H1 (cell line): Measurements from ENCODE around the gene CNKSR2. TPM values are rescaled to one million over a fixed set of nuclear protein-coding genes. Genes with fewer than 3 reads are reported as not detected.

Experiments used
- CTCF ChIA-PET: fragments of 300-600 bp; sonication (Branson Sonifier 250); formaldehyde crosslinking; loops from one replicate; lab custom pipeline; 2021; ENCODE audit not compliant: partially characterized antibody; lab: Charles Lee
- POLR2A ChIA-PET: fragments of 300-600 bp; sonication (Branson Sonifier 250); formaldehyde crosslinking; loops from one replicate; lab custom pipeline; 2021; ENCODE audit warnings: inconsistent platforms; ENCODE audit not compliant: partially characterized antibody; lab: Charles Lee
- DNase-seq, 2 experiments: peaks; one replicate each; pipeline versions ENCODE4 v3.0.0 to v3.0.0-alpha.2; 2010 to 2022; ENCODE audit warnings: low spot score in 2 of 2, low read depth in 1 of 2, mixed read lengths in 1 of 2
- FAIRE-seq: peaks from 2 replicates; lab custom pipeline; 2011; peaks lifted over from hg19 to GRCh38; lab: Jason Lieb, UNC
- H2AFZ ChIP-seq: 2 replicates; pipeline ENCODE4 v1.8.1; 2012; ENCODE audit warnings: low read length, inconsistent platforms
- H2AK5ac ChIP-seq: 2 replicates; pipeline ENCODE4 v1.6.1; 2013; ENCODE audit warnings: low read depth, low read length
- H2BK120ac ChIP-seq: replicated peaks from 2 replicates; pipeline ENCODE3; 2013; ENCODE audit warnings: low read depth, low read length, inconsistent platforms
- H2BK12ac ChIP-seq: 2 replicates; pipeline ENCODE4 v1.6.1; 2013; ENCODE audit warnings: low read depth, low read length
- H2BK15ac ChIP-seq: 2 replicates; pipeline ENCODE4 v1.6.1; 2013; ENCODE audit warnings: low read length
- H2BK20ac ChIP-seq: 2 replicates; pipeline ENCODE4 v1.6.1; 2013; ENCODE audit warnings: low read length
- H2BK5ac ChIP-seq: 2 replicates; pipeline ENCODE4 v1.6.1; 2013; ENCODE audit warnings: low read depth, low read length
- H3K14ac ChIP-seq: 2 replicates; pipeline ENCODE4 v1.6.1; 2013; ENCODE audit warnings: inconsistent platforms; ENCODE audit not compliant: insufficient read length
- H3K18ac ChIP-seq: 2 replicates; pipeline ENCODE4 v1.6.1; 2013; ENCODE audit warnings: low read length; ENCODE audit errors: extremely low read depth
- H3K23ac ChIP-seq: 2 replicates; pipeline ENCODE4 v1.6.1; 2013; ENCODE audit warnings: inconsistent platforms; ENCODE audit not compliant: insufficient read length
- H3K23me2 ChIP-seq: 2 replicates; pipeline ENCODE4 v1.6.1; 2013; ENCODE audit warnings: low read depth, low read length
- H3K27ac ChIP-seq: 2 replicates; pipeline ENCODE4 v1.6.1; 2011; ENCODE audit warnings: low read depth, low read length, inconsistent platforms
- H3K27me3 ChIP-seq, 4 experiments: replicated peaks in 1 of 4; 1 replicate in 1 of 4; 2 replicates in 3 of 4; pipeline versions ENCODE4 v1.6.1 to v1.8.1; 2011 to 2013; ENCODE audit warnings: low read length in 3 of 4, mild to moderate bottlenecking in 3 of 4, inconsistent platforms in 2 of 4, mixed read lengths in 2 of 4, moderate library complexity in 1 of 4; ENCODE audit not compliant: control insufficient read depth in 3 of 4, insufficient read depth in 3 of 4; ENCODE audit errors: extremely low read depth in 1 of 4
- H3K36me3 ChIP-seq, 4 experiments: 2 replicates each; pipeline versions ENCODE4 v1.6.1 to v1.8.1; 2011 to 2013; ENCODE audit warnings: mild to moderate bottlenecking in 4 of 4, low read length in 3 of 4, moderate library complexity in 2 of 4, control low read depth in 1 of 4, inconsistent platforms in 1 of 4; ENCODE audit not compliant: insufficient read depth in 4 of 4, control insufficient read depth in 2 of 4
- H3K4ac ChIP-seq: replicated peaks from 2 replicates; pipeline ENCODE3; 2013; ENCODE audit warnings: low read length, low read depth, mixed read lengths, inconsistent platforms; ENCODE audit not compliant: insufficient read length
- H3K4me1 ChIP-seq, 4 experiments: replicated peaks in 1 of 4; 1 replicate in 1 of 4; 2 replicates in 3 of 4; pipeline versions ENCODE4 v1.6.1 to v1.8.1; 2011 to 2013; ENCODE audit warnings: low read length in 3 of 4, inconsistent platforms in 2 of 4, mixed read lengths in 1 of 4; ENCODE audit not compliant: insufficient read depth in 4 of 4, control insufficient read depth in 3 of 4
- H3K4me2 ChIP-seq, 2 experiments: 2 replicates each; pipeline versions ENCODE4 v1.6.1 to v1.8.1; 2011 to 2013; ENCODE audit warnings: low read depth in 2 of 2, low read length in 2 of 2, control low read depth in 1 of 2, inconsistent platforms in 1 of 2, mild to moderate bottlenecking in 1 of 2; ENCODE audit not compliant: insufficient read depth in 1 of 2
- H3K4me3 ChIP-seq, 4 experiments: fragments of 200-600, 300-600 bp in 1 of 4; sonication (generic), shearing (Covaris generic), sonication (Bioruptor Twin) in 1 of 4; 2 replicates each; pipeline versions ENCODE4 v1.5.1 to v1.8.1; 2011 to 2016; ENCODE audit warnings: low read length in 4 of 4, low read depth in 3 of 4, control low read depth in 2 of 4, inconsistent platforms in 2 of 4, mild to moderate bottlenecking in 2 of 4, mixed read lengths in 1 of 4, moderate library complexity in 1 of 4; ENCODE audit not compliant: insufficient read depth in 2 of 4; ENCODE audit errors: extremely low read depth in 1 of 4
- H3K56ac ChIP-seq: replicated peaks from 2 replicates; pipeline ENCODE3; 2013; ENCODE audit warnings: low read depth, mild to moderate bottlenecking, mixed read lengths, low read length, inconsistent platforms; ENCODE audit not compliant: insufficient read length
- H3K79me1 ChIP-seq: 2 replicates; pipeline ENCODE4 v1.6.1; 2013; ENCODE audit warnings: low read depth, low read length, control low read depth
- H3K79me2 ChIP-seq, 2 experiments: 2 replicates each; pipeline versions ENCODE4 v1.6.1 to v1.8.1; 2012 to 2013; ENCODE audit warnings: low read length in 2 of 2, mild to moderate bottlenecking in 2 of 2, inconsistent platforms in 1 of 2; ENCODE audit not compliant: insufficient read depth in 2 of 2, control insufficient read depth in 1 of 2
- H3K9ac ChIP-seq, 4 experiments: replicated peaks in 1 of 4; 1 replicate in 1 of 4; 2 replicates in 3 of 4; pipeline versions ENCODE4 v1.6.1 to v1.8.1; 2011 to 2013; ENCODE audit warnings: low read depth in 3 of 4, low read length in 3 of 4, control low read depth in 2 of 4, mild to moderate bottlenecking in 2 of 4, moderate library complexity in 2 of 4, inconsistent platforms in 1 of 4; ENCODE audit errors: extremely low read depth in 1 of 4
- H3K9me3 ChIP-seq, 2 experiments: 2 replicates each; pipeline versions ENCODE4 v1.6.1 to v1.8.1; 2012 to 2013; ENCODE audit warnings: mild to moderate bottlenecking in 2 of 2, moderate library complexity in 2 of 2, control low read depth in 1 of 2, inconsistent platforms in 1 of 2, low read depth in 1 of 2, low read length in 1 of 2, mixed read lengths in 1 of 2; ENCODE audit not compliant: insufficient read depth in 2 of 2
- H4K20me1 ChIP-seq, 2 experiments: replicated peaks in 1 of 2; 2 replicates each; pipeline versions ENCODE3 to v1.8.1; 2011 to 2013; ENCODE audit warnings: inconsistent platforms in 2 of 2, low read length in 2 of 2, mild to moderate bottlenecking in 1 of 2; ENCODE audit not compliant: insufficient read depth in 2 of 2, control insufficient read depth in 1 of 2
- H4K5ac ChIP-seq: 2 replicates; pipeline ENCODE4 v1.6.1; 2013; ENCODE audit warnings: low read length, low read depth, mixed read lengths, inconsistent platforms; ENCODE audit not compliant: insufficient read length
- H4K8ac ChIP-seq: 2 replicates; pipeline ENCODE4 v1.8.0; 2013; ENCODE audit warnings: mild to moderate bottlenecking, moderate library complexity, low read length, inconsistent platforms; ENCODE audit not compliant: insufficient read depth; ENCODE audit errors: extremely low read depth
- H4K91ac ChIP-seq: replicated peaks from 2 replicates; pipeline ENCODE3; 2013; ENCODE audit warnings: low read length, mixed read lengths, inconsistent platforms; ENCODE audit not compliant: insufficient read length
- CEBPB ChIP-seq: IDR thresholded peaks from 2 replicates; pipeline ENCODE4 v1.6.1; 2012; ENCODE audit warnings: low read depth, low read length
- GTF2F1 ChIP-seq: IDR thresholded peaks from 2 replicates; pipeline ENCODE4 v1.6.1; 2012; ENCODE audit warnings: low read depth, low read length, improper control_type of control experiment, borderline replicate concordance
- JUND ChIP-seq: IDR thresholded peaks from 2 replicates; pipeline ENCODE4 v1.6.1; 2011; ENCODE audit warnings: mild to moderate bottlenecking, improper control_type of control experiment, low read length
- RAD21 ChIP-seq, 2 experiments: IDR thresholded peaks in 1 of 2; conservative IDR thresholded peaks in 1 of 2; 2 replicates each; pipeline ENCODE4 v1.6.1; 2011; ENCODE audit warnings: low read depth in 2 of 2, low read length in 2 of 2, improper control_type of control experiment in 1 of 2, inconsistent platforms in 1 of 2, mild to moderate bottlenecking in 1 of 2, moderate library complexity in 1 of 2
- RNF2 ChIP-seq: fragments of 200-900, 300-1000 bp; sonication (generic); IDR thresholded peaks from 2 replicates; pipeline ENCODE4 v1.7.1; 2016; ENCODE audit warnings: borderline replicate concordance, low read depth, mild to moderate bottlenecking, antibody characterized with exemption, low read length; ENCODE audit not compliant: poor library complexity, severe bottlenecking; ENCODE audit errors: missing control alignments
- RXRA ChIP-seq: IDR thresholded peaks from 2 replicates; pipeline ENCODE4 v1.6.1; 2011; ENCODE audit warnings: low read depth, mild to moderate bottlenecking, low read length, moderate library complexity; ENCODE audit not compliant: insufficient read depth
- SAP30 ChIP-seq: fragments of 300-600 bp; sonication (generic); IDR thresholded peaks from 2 replicates; pipeline ENCODE4 v1.7.1; 2012; ENCODE audit warnings: low read length, moderate library complexity, mild to moderate bottlenecking, inconsistent platforms; ENCODE audit not compliant: insufficient read depth, insufficient replicate concordance
- SIN3A ChIP-seq, 2 experiments: IDR thresholded peaks in 1 of 2; conservative IDR thresholded peaks in 1 of 2; 2 replicates each; pipeline ENCODE4 v1.6.1; 2011 to 2012; ENCODE audit warnings: low read length in 2 of 2, improper control_type of control experiment in 1 of 2, low read depth in 1 of 2, mild to moderate bottlenecking in 1 of 2
- SRF ChIP-seq: IDR thresholded peaks from 2 replicates; pipeline ENCODE4 v1.6.1; 2011; ENCODE audit warnings: mild to moderate bottlenecking, low read depth, low read length, moderate library complexity
- SUZ12 ChIP-seq: fragments of 200-600 bp; sonication (generic); IDR thresholded peaks from 2 replicates; pipeline ENCODE4 v1.6.1; 2012; ENCODE audit warnings: mild to moderate bottlenecking, inconsistent platforms, low read length, moderate library complexity, mixed read lengths
- TAF7 ChIP-seq: optimal IDR thresholded peaks from 2 replicates; pipeline ENCODE3; 2011; ENCODE audit warnings: low read depth, mild to moderate bottlenecking, inconsistent platforms, low read length, moderate library complexity, borderline replicate concordance
- TCF12 ChIP-seq: IDR thresholded peaks from 2 replicates; pipeline ENCODE4 v1.6.1; 2011; ENCODE audit warnings: low read depth, mild to moderate bottlenecking, low read length
- WGBS, 2 experiments: shearing (Covaris generic) in 1 of 2; methylation state at CpG; one replicate each; pipeline versions ENCODE4 v1.1.6 to v1.1.7; 2013 to 2015; ENCODE audit warnings: low lambda C conversion rate in 2 of 2, mixed read lengths in 2 of 2, inconsistent platforms in 1 of 2, low coverage in 1 of 2, missing lambda C conversion rate in 1 of 2; ENCODE audit not compliant: insufficient replicate concordance in 2 of 2, insufficient coverage in 1 of 2, insufficient read length in 1 of 2; ENCODE audit errors: extremely low coverage in 1 of 2, missing lambda C conversion rate in 1 of 2; 5-methylcytosine and 5-hydroxymethylcytosine counted together
- polyA plus RNA-seq, 7 experiments: library from polyadenylated mRNA; depleted of rRNA in 3 of 7; stranded (reverse) in 5 of 7; unstranded in 2 of 7; fragments of >200 nt in 5 of 7; fragments of 200-250 nt in 2 of 7; gene quantifications; 1 replicate in 5 of 7; 2 replicates in 1 of 7; 4 replicates in 1 of 7; pipeline versions ENCODE4 v1.2.1 to v1.2.3, GENCODE V29; 2011 to 2013; ENCODE audit warnings: missing spikeins in 2 of 7, mixed read lengths in 2 of 7
- total RNA-seq: library from RNA; stranded (reverse); fragmentation: NEBNext Ultra II Directional; extraction: Animal tissue kit (Norgen Biotek cat#: 25700); gene quantifications from 2 replicates; pipeline ENCODE4 v1.2.1, GENCODE V29; 2021

Gene CNKSR2
- total and polyA plus RNA-seq, 2 of the 8 experiments (the other 6 are each of a cell fraction or from before 2014, with no cell fraction given), result 5.5 to 16.3 TPM

DNA sequence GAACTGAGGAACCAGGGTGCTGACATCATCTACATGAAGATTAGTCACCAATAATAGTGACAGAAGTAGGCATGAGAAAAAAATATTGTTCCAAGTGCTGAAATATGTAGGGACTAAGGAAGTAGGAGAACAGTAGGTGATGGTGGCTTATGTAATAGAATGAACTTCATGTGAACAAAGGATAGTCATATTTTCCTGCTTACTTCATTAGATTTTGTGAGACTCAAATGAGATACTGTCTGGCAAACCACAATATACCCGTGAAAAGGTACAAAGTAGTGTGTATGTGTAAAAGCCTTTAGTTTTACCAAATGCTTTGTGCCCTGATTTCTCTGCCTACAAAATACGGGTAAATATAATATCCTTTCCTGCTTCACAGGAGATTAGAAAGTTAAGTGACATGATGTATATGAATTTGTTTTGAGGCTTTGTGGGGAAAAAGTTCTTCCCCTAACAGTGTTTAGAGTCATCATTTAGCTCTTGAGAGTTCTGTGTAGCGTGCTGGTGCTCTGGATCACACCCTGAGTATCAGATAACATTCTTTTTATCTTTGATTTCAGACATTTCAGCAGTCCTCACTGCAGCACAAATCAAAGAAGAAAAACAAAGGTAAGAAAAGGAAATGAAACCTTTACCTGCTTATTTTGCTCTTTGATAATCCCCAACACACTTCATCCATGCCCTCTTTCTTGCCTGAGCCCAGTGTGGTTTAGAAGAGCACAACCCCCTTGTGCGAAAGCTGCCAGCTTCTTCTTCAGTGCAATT, 216.0 kb downstream of the CNKSR2 start:
- H3K14ac ChIP-seq, result no peak overlapping the region
- no peak overlapping the region for H3K4me3 ChIP-seq
- H2AK5ac ChIP-seq, result no peak overlapping the region
- FAIRE-seq (no peak), DNase-seq (no peak)
- no peak overlapping the region for H3K56ac ChIP-seq
- 88% methylated on average over 4 of the region's 4 CpGs; no CpG with 5 or more reads in 1 of the 2 experiments for WGBS, 2 experiments
- no peak overlapping the region for H4K8ac ChIP-seq
- no peaks in the 10 kb centered on the region for H3K23me2 ChIP-seq
- H4K5ac ChIP-seq, result no peak overlapping the region
- H2BK5ac ChIP-seq, result no peak overlapping the region
- H3K27me3 ChIP-seq, result no peaks in the 10 kb centered on the region
- no peak overlapping the region for H3K9ac ChIP-seq
- no peak overlapping the region for H3K23ac ChIP-seq
- H3K4me2 ChIP-seq, result no peak overlapping the region
- no peak overlapping the region for H2BK15ac ChIP-seq
- ChIA-PET CTCF (no interaction called here), POLR2A (no interaction called here)
- H2BK20ac ChIP-seq, result no peak overlapping the region
- no peaks in the 10 kb centered on the region for H4K20me1 ChIP-seq
- H3K18ac ChIP-seq, result no peak overlapping the region
- H2AFZ ChIP-seq, result no peak overlapping the region
- H3K9me3 ChIP-seq, result no peaks in the 10 kb centered on the region
- H3K36me3 ChIP-seq, result no peaks in the 10 kb centered on the region; a peak in 1 of 8 replicates
- H3K4me1 ChIP-seq, result no peaks in the 10 kb centered on the region
- no peak overlapping the region for H4K91ac ChIP-seq
- H3K79me1 ChIP-seq, result no peaks in the 10 kb centered on the region
- no peak overlapping the region for H3K27ac ChIP-seq
- H2BK120ac ChIP-seq, result no peak overlapping the region
- H3K79me2 ChIP-seq, result no peaks in the 10 kb centered on the region
- H2BK12ac ChIP-seq, result no peak overlapping the region
- no peak overlapping the region for H3K4ac ChIP-seq
- TF ChIP-seq TCF12 (no peak), RNF2 (no peak), SRF (no peak), SAP30 (no peak), SUZ12 (no peak), RXRA (no peak), CEBPB (no peak), SIN3A (conservative IDR thresholded peaks at IDR 0.05 in 1 of 2, IDR thresholded peaks at IDR 0.05 in 1 of 2; ENCODE audit: low read depth in 1 of 2, low read length in 2 of 2) (no peak), RAD21 (IDR thresholded peaks at IDR 0.05 in 1 of 2, conservative IDR thresholded peaks at IDR 0.05 in 1 of 2; ENCODE audit: low read depth in 2 of 2, low read length in 2 of 2) (no peak), JUND (no peak), TAF7 (no peak), GTF2F1 (no peak)
